Embryonic facial prominence (tissue), 1 donor: ENCODE results near the gene KCNT1.

Experiments used
- DNase-seq: peaks from one replicate; pipeline ENCODE4 v3.0.0-alpha.2; 2016; ENCODE audit errors: extremely low spot score

KCNT1 gene

GRCh38 chr9:135780626-135781025, 78.6 kb downstream of the KCNT1 start:
- no peak for DNase-seq

GRCh38 chr9:135782946-135783345, 81.0 kb downstream of the KCNT1 start:
- no peak for DNase-seq

GRCh38 chr9:135783540-135784245, 81.7 kb downstream of the KCNT1 start:
- no peak for DNase-seq

- DNase-seq: no peak
These were observed 83.1 kb downstream of the KCNT1 start for GRCh38 chr9:135785013-135785575.

- no peak for DNase-seq
These were observed 84.2 kb downstream of the KCNT1 start for GRCh38 chr9:135786146-135786690.

DNA sequence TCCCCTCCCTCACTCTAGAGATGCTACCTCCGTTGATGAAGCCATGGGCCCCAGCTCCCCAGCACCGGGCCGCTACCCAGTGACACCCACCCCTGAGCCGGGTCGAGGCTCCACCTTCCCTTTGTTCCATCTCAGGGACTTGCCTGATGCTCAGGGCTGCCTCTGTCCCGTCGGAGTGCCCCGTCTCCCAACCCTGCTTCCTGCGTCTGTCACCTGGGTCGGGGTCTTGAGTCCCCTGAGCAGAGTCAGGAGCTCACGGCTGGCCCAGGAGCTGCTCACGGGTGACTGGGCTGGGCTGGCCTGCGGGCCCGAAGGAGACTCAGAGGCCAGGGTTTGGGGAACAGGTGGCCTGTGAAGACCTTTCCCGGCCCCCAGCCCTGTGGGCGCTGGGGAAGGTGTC, 85.3 kb downstream of the KCNT1 start:
- no peak for DNase-seq

DNA sequence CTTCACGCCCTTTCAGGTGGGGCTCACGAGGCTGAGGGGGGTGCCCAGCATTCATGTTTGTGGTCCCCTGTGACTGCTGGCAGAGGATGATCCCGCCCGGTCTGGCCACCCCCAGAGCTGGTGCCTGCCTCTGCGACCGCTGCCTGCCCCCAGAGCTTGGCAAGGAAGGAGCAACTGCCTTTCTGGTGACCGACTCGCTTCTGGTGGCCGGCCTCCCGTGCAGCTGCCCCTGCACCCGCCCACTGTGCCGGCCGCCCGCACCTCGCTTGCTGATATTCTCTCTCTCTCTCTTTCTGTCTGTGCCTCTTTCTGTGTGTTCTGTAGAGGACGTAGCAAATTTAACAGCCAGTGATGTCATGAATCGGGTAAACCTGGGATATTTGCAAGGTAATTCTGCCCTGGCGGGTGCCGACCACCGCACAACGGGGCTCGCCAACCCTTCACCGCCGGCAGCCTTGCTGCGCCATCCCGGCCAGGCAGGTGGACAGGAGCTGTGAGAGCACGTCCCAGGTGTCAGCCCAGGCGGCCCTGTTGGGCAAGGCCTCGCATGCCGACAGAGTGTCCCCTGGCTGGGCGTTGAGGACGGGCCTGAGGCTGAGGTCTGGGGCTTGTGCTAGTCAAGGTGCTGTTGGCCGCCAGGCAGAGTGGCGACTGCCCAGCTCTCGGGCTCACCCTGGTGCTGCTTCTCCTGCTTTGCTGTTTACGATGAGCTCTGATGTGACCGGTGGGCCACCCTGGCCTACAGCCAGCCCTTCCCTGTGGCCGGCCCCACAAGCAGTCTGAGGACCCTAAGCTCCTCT, 86.0 kb downstream of the KCNT1 start:
- DNase-seq: no peak

- DNase-seq: no peak
These were observed 86.8 kb downstream of the KCNT1 start for GRCh38 chr9:135788576-135789300.

DNA sequence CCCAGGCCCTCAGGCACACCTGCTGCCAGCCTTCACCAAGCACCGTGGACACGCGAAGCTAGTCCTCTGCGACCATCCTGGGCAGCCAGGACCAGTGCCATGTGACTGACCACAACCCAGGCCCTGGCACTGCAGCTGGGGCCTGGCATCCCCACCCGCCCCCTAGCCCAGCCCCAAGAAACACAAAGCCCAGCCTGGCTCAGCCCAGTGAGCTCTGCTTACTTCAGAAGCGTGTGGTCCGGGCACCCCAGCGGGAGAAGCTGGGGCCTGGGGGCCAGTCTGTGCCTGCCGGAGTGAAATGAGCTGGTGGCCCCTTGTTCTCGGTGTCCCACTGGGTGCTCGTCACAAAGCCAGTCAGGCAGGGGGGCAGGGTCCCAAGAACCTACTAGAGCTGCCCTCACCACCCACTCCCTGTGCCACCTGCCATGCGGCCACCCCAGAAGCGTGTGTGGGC, 87.9 kb downstream of the KCNT1 start:
- DNase-seq: no peak

DNA sequence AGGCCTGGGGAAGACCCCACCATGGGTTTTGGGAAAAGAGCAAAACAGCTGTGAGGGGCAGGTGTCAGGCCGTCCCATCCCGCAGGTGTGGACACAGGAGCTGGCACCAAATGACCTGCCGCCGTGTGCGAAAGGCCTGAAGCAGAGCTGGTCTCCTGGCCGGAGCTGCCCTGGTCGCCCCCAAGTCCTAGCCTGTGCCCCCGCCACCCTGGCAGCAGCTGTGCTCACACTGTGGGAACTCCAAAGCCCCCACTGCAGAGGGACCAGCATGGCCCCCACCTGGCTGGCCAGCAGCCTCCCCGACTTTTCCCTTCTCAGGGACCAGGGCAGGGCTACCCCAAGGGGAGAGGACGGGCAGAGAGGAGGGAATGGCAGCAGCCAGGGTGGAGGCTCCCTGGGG, 88.4 kb downstream of the KCNT1 start:
- DNase-seq: no peak

- DNase-seq: no peak
These were observed 88.9 kb downstream of the KCNT1 start for GRCh38 chr9:135790850-135791249.

DNA sequence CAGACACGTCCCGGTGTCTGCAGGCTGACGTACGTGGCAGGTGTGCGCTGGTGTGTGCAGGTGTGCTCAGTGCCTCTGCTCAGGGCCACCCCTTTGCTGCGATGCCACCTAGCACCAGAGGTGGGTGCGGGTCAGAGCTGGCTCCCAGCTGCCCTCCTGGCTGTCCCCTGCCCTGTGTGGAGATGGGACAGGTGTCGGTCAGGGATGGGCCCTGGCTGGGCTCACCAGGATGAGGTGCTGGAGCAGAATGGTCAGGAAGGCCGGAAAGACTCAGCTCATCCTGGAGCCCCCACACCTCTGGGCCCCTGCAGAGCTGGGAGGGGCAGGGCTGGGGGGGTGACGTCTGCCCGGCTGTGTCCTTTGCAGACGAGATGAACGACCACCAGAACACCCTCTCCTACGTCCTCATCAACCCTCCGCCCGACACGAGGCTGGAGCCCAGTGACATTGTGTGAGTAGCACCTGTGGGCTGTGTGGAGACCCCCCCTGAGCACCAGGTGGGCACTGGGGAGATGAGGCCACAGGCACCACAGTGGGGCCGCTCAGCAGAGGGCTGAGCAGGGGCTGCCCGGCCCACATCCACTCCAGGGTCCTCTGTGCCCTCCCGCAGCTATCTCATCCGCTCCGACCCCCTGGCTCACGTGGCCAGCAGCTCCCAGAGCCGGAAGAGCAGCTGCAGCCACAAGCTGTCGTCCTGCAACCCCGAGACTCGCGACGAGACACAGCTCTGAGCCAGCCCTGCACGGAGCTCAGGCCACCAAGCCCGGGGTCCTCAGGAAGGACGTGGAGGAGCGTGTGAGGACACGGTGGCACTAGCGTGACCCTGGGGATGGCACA, 89.7 kb downstream of the KCNT1 start:
- no peak for DNase-seq

DNA sequence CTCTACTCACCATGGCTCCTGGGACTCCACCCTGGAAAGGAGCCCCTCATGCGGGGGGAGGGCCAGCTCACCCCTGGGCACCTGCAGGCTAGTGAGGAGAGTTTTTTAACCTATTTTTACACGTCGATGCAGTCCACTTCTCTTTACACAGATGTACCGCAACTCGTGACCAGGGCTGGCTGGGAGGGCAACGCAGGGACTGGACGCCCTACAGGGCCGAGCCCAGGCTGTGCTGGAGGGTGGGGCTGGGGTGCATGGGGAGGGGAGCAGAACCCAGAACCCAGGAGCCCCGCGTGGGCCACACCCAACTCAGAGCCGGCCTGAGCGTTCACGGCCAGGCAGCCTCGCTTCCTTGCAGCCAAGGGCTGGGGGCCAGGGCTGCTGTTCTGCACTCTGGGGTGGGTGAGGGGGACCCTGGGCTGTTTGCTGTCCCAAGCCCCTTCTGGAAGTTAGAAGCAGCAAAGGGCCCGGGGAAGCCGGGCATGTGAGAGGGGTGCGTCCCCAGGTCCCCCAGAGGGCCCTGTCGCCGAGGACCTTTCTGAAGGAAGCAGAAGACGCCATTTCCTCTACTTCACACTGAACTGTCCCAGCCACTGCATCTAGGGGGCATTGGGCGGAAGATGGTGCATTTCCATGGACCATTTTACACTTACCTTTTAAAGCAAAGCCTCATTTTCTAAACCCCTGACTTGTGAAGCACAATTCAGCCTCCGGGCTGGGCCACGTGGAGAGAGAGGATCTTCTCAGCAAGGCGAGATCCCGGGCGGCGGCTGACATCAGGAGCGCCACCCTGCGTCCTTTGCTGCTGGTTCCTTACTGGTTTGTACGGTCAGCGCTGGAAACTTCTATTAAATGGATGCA, 90.5 kb downstream of the KCNT1 start:
- DNase-seq: no peak

GRCh38 chr9:135793221-135794056, 91.5 kb downstream of the KCNT1 start:
- DNase-seq: no peak

GRCh38 chr9:135794057-135794335, 92.0 kb downstream of the KCNT1 start:
- no peak for DNase-seq

GRCh38 chr9:135794361-135794885, 92.4 kb downstream of the KCNT1 start:
- no peak for DNase-seq

GRCh38 chr9:135795391-135795790, 93.4 kb downstream of the KCNT1 start:
- DNase-seq: no peak

GRCh38 chr9:135796784-135797485, 95.0 kb downstream of the KCNT1 start:
- no peak for DNase-seq
